Kidney (tissue), 14 donors: ENCODE results near the gene DAPK3. TPM values are rescaled to one million over a fixed set of nuclear protein-coding genes. Genes with fewer than 3 reads are reported as not detected.
"Not testable (repeated sequence)": the region's sequence is repeated elsewhere in the genome, so short reads cannot be mapped to it uniquely, and the experiment has no call there.

Source experiments
- DNase-seq, 5 donors: peaks; one replicate each; pipeline ENCODE4 v3.0.0-alpha.2; 2013 to 2020
- FAIRE-seq: peaks from 2 replicates; lab custom pipeline; 2012; peaks lifted over from hg19 to GRCh38; lab: Jason Lieb, UNC
- H3K27ac ChIP-seq, 2 donors: one replicate each; pipeline ENCODE4 v1.7.0; 2013; ENCODE audit warnings: low read depth in 2 of 2, low read length in 2 of 2, inconsistent platforms in 1 of 2
- H3K27me3 ChIP-seq: one replicate; pipeline ENCODE4 v1.7.1; 2013; ENCODE audit warnings: low read length, inconsistent platforms; ENCODE audit not compliant: control insufficient read depth, insufficient read depth
- H3K36me3 ChIP-seq, 3 donors: one replicate each; pipeline versions ENCODE4 v1.7.0 to v1.7.1; 2013; ENCODE audit warnings: low read length in 3 of 3, control low read depth in 1 of 3, inconsistent platforms in 1 of 3; ENCODE audit not compliant: insufficient read depth in 3 of 3, control insufficient read depth in 2 of 3
- H3K4me1 ChIP-seq, 3 donors: one replicate each; pipeline versions ENCODE4 v1.7.0 to v1.7.1; 2013; ENCODE audit warnings: low read length in 3 of 3, inconsistent platforms in 1 of 3, low read depth in 1 of 3; ENCODE audit not compliant: control insufficient read depth in 2 of 3, insufficient read depth in 2 of 3
- H3K4me3 ChIP-seq, 3 donors: one replicate each; pipeline versions ENCODE4 v1.7.0 to v1.8.1; 2013; ENCODE audit warnings: low read length in 3 of 3, control low read depth in 1 of 3, inconsistent platforms in 1 of 3
- H3K9ac ChIP-seq, 3 donors: one replicate each; pipeline versions ENCODE4 v1.7.0 to v1.7.1; 2013; ENCODE audit warnings: low read length in 3 of 3, control low read depth in 1 of 3, inconsistent platforms in 1 of 3
- H3K9me3 ChIP-seq, 3 donors: one replicate each; pipeline versions ENCODE4 v1.7.0 to v1.7.1; 2013; ENCODE audit warnings: low read length in 3 of 3, control low read depth in 1 of 3, inconsistent platforms in 1 of 3; ENCODE audit not compliant: control insufficient read depth in 2 of 3, insufficient read depth in 1 of 3
- CTCF ChIP-seq: IDR thresholded peaks from 3 replicates; pipeline ENCODE4 v1.5.1; 2012; ENCODE audit warnings: mild to moderate bottlenecking, moderate library complexity, borderline replicate concordance; ENCODE audit not compliant: insufficient read depth; ENCODE audit errors: extremely low read depth
- intact Hi-C: fragments of 100-400 bp; cut with DNase I; formaldehyde crosslinking; loops from one replicate; pipeline ENCODE4 v1.11.1; 2022
- polyA plus RNA-seq: library from polyadenylated mRNA; stranded (reverse); fragments of 350-450 nt; fragmentation: Illumina TruSeq; extraction: RNeasy Lipid Tissue Mini Kit (QIAGEN cat#74804); gene quantifications from one replicate; pipeline ENCODE4 v1.2.3, GENCODE V29; 2014; ENCODE audit warnings: low read depth, low replicate concordance; ENCODE audit not compliant: insufficient read depth
- total RNA-seq: library from RNA; stranded (reverse); fragmentation: NEBNext Ultra II Directional; extraction: Animal tissue kit (Norgen Biotek cat#: 25700); gene quantifications from one replicate; pipeline ENCODE4 v1.2.1, GENCODE V29; 2021
- donor health status: control.
- donor health status: control.
- donor health status: control.
- donor health status: control.
- donor health status: control.
- donor health status: DM: yes; HTN: yes; CAD: no.
- donor health status: Normal renal cell carcinoma (clear cell type).

Gene DAPK3
- total and polyA plus RNA-seq, 2 donors from 2014 or later = 30.6 to 54.6 TPM

- Histone ChIP-seq H3K27me3 (no peaks in the 10 kb centered on the region), H3K4me3 (no peak overlapping the region), H3K9ac (no peak overlapping the region), H3K9me3 (no peaks in the 10 kb centered on the region), H3K27ac (no peak overlapping the region), H3K4me1 (peaks cover 0 to under 1% (median 0%) of the 10 kb centered on the region in 3 donors), H3K36me3 (no peaks in the 10 kb centered on the region)
- DNase-seq (no peak), FAIRE-seq (no peak)
- intact Hi-C loops = no loop called here
- no peak for TF ChIP-seq CTCF
Measured at GRCh38 chr19:3945838-3946237, 25.1 kb downstream of the DAPK3 start.

DNA sequence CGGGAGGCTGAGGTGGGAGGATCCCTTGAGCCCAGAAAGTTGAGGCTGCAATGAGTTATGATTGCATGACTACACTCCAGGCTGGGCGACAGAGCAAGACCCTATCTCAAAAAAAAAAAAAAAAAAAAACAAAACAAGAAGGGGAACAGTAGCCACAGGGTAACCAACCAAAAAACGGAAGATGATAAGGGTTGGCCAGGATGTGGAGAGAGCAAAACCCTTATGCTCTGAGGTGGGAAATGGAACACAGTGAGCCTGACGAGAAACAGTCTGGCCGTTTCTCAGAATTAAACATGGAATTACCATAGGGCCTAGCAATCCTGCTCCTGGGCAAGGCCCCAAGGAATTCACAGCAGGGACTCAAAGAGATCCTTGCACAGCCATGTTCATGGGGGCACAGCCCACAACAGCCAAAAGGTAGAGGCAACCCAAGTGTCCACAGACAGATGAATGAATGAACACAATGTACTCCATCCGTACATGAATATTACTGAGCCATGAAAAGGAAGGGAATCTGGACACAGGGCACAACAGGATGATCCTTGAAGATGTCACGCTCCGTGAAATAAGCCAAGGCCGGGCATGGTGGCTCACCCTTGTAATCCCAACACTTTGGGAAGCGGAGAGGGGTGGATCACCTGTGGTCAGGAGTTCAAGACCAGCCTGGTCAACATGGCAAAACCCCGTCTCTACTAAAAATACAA is 26.7 kb downstream of the DAPK3 start:
- TF ChIP-seq CTCF = no peak
- Histone ChIP-seq H3K4me3 (no peak overlapping the region), H3K9ac (no peak overlapping the region), H3K36me3 (no peaks in the 10 kb centered on the region), H3K9me3 (no peaks in the 10 kb centered on the region), H3K27ac (no peak overlapping the region), H3K27me3 (no peaks in the 10 kb centered on the region), H3K4me1 (no peaks in the 10 kb centered on the region)
- FAIRE-seq (no peak), DNase-seq (no peak)
- intact Hi-C loops = no loop called here

DNA sequence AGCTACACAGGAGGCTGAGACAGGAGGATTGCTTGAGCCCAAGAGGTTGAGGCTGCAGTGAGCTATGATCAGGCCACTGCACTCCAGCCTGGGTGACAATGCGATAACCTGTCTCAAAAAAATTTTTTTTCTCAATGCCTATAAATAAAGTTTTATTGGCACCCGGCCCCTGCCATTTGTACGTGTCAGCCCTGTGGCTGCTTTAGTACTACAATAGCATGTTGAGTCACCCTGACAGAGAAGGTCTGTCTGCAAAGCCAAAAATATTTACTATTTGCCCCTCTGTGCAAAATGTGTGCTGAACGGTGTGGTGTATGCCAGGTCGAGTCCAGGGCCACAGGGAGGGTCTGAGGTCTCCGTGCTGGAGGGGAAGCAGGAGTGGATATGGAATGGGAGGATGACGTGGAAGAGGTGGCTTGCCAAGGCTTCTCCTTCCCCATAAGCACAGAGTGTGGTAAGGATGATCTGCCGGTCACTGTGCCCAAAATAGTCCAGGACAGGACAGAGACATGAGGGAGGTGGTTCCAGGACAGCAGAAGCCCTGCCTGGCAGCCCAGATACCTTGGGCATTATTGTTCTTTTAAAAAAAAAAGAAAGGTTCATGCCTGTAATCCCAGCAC is 28.0 kb downstream of the DAPK3 start:
- H3K27ac ChIP-seq = no peak overlapping the region
- H3K9ac ChIP-seq = no peak overlapping the region
- intact Hi-C loops = no loop called here
- no peaks in the 10 kb centered on the region for H3K36me3 ChIP-seq
- H3K4me1 ChIP-seq = no peaks in the 10 kb centered on the region
- no peaks in the 10 kb centered on the region for H3K9me3 ChIP-seq
- no peaks in the 10 kb centered on the region for H3K27me3 ChIP-seq
- no peak for FAIRE-seq
- no peak for TF ChIP-seq CTCF
- no peak overlapping the region for H3K4me3 ChIP-seq
- DNase-seq = no peak

DNA sequence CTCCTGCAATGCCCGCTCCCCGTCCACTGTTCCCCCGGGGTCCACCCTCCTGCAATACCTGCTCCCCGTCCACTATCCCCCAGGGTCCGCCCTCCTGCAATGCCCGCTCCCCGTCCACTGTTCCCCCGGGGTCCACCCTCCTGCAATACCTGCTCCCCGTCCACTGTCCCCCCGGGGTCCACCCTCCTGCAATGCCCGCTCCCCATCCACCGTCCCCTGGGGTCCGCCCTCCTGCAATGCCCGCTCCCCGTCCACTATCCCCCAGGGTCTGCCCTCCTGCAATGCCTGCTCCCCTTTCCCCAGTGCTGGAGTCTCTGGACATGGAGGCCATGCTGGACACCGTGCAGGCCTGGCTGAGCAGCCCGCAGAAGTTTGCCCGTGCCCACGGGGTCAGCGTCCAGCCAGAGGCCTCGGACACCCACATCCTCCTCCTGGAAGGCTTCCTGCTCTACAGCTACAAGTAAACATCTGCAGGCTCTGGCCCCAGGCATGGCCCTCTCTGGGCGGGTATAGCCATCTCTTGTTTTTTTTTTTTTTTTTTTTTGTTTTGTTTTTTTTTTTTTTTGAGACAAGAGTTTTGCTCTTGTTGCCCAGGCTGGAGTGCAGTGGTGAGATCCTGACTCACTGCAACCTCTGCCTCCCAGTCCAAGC is 32.5 kb downstream of the DAPK3 start:
- H3K4me1 ChIP-seq, H3K9ac ChIP-seq, H3K4me3 ChIP-seq, H3K27ac ChIP-seq, FAIRE-seq, H3K9me3 ChIP-seq, H3K27me3 ChIP-seq, H3K36me3 ChIP-seq, intact Hi-C loops, DNase-seq: not testable (repeated sequence)
